NOMO-1 treated with DMSO at 0.1 percent for 48 hours (cell line): ENCODE results near the gene PRKX.
"Not testable (repeated sequence)": the region's sequence is repeated elsewhere in the genome, so short reads cannot be mapped to it uniquely, and the experiment has no call there.

Experiments
- DNase-seq: peaks from one replicate; lab custom pipeline; 2025; ENCODE audit not compliant: unreplicated experiment; lab: John Stamatoyannopoulos, UW

The PRKX gene

GRCh38 chrX:3663576-3664250 lies 49.7 kb downstream of the PRKX start:
- DNase-seq = peak; percentile 90

GRCh38 chrX:3659761-3660160 lies 53.7 kb downstream of the PRKX start:
- DNase-seq = no peak

DNA sequence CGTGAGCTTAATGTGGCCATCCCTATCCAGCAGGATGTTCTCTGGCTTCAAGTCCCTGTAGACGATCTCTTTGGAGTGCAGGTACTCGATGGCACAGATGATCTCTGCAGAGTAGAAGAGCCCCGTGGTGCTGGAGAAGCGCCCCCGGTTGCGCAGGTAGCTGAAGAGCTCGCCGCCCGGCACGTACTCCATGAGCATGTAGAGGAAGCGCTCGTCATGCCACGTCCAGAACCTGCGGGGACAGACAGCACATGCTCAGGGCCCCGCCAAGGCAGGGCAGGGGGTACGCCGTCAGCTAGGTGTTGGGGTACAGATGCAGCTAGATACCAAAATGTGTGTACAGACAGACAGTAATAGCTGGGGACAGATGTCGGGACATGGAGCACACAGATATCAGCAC lies 58.3 kb downstream of the PRKX start:
- DNase-seq = no peak

DNA sequence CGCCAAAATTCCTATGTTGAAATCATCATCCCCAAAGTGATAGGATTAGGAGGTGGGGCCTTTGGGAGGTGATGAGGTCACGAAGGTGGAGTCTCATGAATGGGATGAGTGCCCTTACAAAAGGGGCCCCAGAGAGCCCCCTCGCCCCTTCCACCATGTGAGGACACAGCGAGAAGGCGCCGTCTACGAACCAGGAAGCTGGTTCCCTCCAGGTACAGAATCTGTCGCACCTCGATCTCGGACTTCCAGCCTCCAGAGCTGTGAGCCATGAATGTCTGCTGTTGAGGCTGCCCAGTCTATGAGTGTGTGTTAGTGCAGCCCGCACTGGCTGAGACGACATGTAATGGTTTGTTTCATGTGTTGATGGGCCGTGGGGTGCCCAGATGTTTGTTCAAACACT lies 60.3 kb downstream of the PRKX start:
- DNase-seq = no peak

GRCh38 chrX:3651277-3651676 lies 62.2 kb downstream of the PRKX start:
- DNase-seq = peak; percentile 18

- DNase-seq = no peak
Measured at GRCh38 chrX:3648084-3648483, 65.4 kb downstream of the PRKX start.

- not testable (repeated sequence) for DNase-seq
Measured at GRCh38 chrX:3639858-3640631, 73.4 kb downstream of the PRKX start.

DNA sequence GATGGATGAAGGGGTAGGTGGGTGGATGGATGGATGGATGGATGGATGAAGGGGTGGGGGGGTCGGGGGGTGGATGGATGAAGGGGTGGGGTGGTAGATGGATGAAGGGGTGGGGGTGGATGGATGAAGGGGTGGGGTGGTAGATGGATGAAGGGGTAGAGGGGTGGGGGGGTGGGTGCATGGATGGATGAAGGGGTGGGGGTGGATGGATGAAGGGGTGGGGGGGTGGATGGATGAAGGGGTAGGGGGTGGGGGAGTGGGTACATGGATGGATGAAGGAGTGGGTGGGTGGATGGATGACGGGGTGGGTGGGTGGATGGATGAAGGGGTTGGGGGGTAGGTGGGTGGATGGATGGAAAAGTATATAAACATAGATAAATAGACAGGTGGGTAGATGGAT lies 74.2 kb downstream of the PRKX start:
- DNase-seq = no peak

DNA sequence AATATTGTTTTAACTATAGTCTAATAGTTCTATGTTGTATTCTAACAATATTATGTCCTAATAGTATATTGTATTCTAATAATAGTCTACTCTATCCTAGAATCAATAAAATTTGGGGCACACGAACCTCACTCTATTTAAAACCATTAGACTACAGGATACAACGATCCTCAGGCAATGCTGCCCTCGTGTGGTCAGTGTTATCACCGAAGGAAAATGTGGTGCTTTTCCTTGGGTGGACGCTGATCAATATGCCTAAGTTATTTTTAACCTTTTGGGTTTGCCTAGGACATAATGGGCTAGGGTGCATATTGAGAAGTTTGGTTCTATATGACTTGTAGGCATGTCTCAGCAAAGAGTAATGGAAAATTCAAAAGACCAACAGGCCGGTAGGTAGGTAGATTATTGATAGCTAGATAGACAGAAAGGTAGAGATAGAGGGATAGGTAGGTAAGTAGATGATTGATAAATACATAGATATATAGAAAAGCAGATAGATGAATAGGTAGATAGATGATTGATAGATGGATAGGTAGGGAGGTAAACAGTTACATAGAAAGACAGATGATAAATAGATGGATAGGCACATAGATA lies 75.1 kb downstream of the PRKX start:
- DNase-seq = peak; percentile 40

GRCh38 chrX:3636803-3637202 lies 76.6 kb downstream of the PRKX start:
- DNase-seq = no peak

DNA sequence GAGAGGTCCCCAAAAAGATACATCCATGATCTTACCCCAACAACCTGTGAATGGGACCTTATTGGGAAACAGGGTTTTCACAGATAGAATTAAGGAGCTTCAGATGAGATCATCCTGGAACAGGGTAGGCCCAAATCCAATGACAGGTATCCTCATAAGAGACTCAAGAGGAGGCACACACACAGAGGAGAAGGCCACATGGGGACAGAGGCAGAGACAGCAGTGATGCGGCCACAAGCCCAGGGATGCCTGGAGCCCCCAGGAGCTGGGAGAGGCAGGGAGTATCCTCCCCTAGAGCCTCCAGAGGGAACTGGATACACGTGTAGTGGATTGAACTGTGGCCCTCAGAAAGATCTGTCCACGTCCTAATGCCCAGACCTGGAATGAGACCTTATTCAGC lies 82.3 kb downstream of the PRKX start:
- DNase-seq = no peak

DNA sequence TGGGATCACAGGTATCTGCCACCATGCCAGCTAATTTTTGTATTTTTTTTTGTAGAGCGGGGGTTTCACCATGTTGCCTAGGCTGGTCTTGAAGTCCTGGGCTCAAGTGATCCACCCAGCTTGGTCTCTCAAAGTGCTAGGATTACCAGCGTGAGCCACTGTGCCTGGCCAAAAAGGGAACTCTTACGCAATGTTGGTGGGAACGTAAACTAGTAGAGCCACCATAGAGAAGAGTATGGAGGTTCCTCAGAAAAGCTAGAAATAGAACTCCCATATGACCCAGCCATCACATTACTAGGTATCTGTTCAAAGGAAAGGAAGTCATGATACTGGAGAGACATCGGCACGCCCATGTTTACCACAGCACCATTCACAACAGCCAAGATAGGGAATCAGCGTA lies 85.9 kb downstream of the PRKX start:
- peak; percentile 11 for DNase-seq

DNA sequence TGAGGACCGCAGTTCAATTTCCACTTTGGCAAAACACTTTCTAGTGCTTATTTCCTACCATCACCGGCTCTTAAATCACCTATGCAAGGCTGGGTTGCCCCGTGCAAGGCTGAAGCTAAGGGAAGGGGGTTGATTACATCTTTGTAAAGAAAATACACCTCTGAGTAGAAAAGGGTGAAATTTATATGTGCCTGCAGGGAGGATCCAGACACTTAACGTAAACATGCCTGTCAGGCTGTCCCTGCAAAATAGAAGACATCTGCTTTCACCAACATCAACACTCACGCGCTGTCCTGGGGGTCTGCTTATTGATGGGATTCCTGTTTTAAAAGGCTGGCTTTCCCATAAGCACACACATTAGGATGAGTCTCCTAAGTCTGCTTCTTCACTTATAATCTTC lies 92.0 kb downstream of the PRKX start:
- DNase-seq = no peak

- DNase-seq = not testable (repeated sequence)
Measured at GRCh38 chrX:3611744-3612143, 101.7 kb downstream of the PRKX start.

- no peak for DNase-seq
Measured at GRCh38 chrX:3609810-3610209, 103.6 kb downstream of the PRKX start.

- no peak for DNase-seq
Measured at GRCh38 chrX:3603026-3603661, 110.3 kb downstream of the PRKX start.

- no peak for DNase-seq
Measured at GRCh38 chrX:3599802-3600430, 113.5 kb downstream of the PRKX start.

- no peak for DNase-seq
Measured at GRCh38 chrX:3598709-3599108, 114.7 kb downstream of the PRKX start.

GRCh38 chrX:3598046-3598605 lies 115.3 kb downstream of the PRKX start:
- no peak for DNase-seq

- no peak for DNase-seq
Measured at GRCh38 chrX:3592184-3592583, 121.3 kb downstream of the PRKX start.

DNA sequence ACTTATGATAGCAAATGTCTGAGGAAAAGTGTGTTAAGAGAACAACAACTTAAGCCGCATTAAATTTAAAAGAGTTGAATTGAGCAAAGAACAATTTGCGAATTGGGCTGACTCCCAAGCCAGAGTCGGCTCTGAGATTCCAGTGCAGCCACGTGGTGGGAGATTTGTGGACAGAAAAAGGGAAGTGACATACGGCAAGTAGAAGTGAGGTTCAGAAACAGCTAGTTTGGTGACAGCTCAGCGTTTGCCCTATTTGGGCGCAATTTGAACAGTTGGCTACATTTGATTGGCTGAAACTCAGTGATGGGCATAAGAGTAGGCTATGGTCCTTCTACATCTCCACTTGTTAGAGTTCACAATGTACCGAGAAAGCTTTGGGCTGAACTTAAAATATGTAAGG lies 124.0 kb downstream of the PRKX start:
- peak; percentile 63 for DNase-seq
